Tracheal epithelial cell (primary cell): ENCODE results near the gene ITGAE. TPM values are rescaled to one million over a fixed set of nuclear protein-coding genes. Genes with fewer than 3 reads are reported as not detected.

Experiments used
- total RNA-seq: library from RNA; depleted of rRNA; stranded (reverse); fragments of >200 nt; gene quantifications from 2 replicates; pipeline ENCODE4 v1.2.1, GENCODE V29; 2014

Gene ITGAE
- total RNA-seq: 4.6 and 10.0 TPM in 2 replicates

GRCh38 chr17:3800362-3801271, at the start of gene ITGAE:
ITGAE (minus strand) TSS chr17:3801188; CDS start chr17:3801144, 44 bp downstream.

GRCh38 chr17:3845621-3846436, 44.8 kb upstream of the ITGAE start, which contains the start of gene NCBP3:
NCBP3 (minus strand) TSS chr17:3846246; CDS start chr17:3846223, 23 bp downstream.

GRCh38 chr17:3723556-3724377, 77.2 kb downstream of the ITGAE start, which contains the start of gene HASPIN:
HASPIN (plus strand) TSS chr17:3723903; CDS start chr17:3723936, 33 bp downstream.

GRCh38 chr17:3695723-3696411, 105.1 kb downstream of the ITGAE start, which contains the start of gene P2RX5:
P2RX5 (minus strand) TSS chr17:3696155; CDS start chr17:3696005, 150 bp downstream.

GRCh38 chr17:3668279-3669084, 132.5 kb downstream of the ITGAE start, which contains the start of the genes EMC6 and TAX1BP3:
EMC6 (plus strand) TSS chr17:3668812; CDS start chr17:3669147, 335 bp downstream.
TAX1BP3 (minus strand) TSS chr17:3668578; CDS start chr17:3668526, 52 bp downstream.

Other genes starting within 250 kb of the ITGAE start
- 0.21 and 9.9 TPM in 2 replicates for gene TRPV3, start 243.4 kb downstream of the ITGAE start, total RNA-seq
- gene TRPV1, start 191.8 kb downstream of the ITGAE start, total RNA-seq: 0.72 and 1.3 TPM in 2 replicates
- 7.5 and 7.7 TPM in 2 replicates for gene SHPK, start 164.9 kb downstream of the ITGAE start, total RNA-seq
- gene CTNS, start 164.4 kb downstream of the ITGAE start, total RNA-seq: 16.4 and 28.7 TPM in 2 replicates
- gene TAX1BP3, start 132.6 kb downstream of the ITGAE start, total RNA-seq: 196 and 295 TPM in 2 replicates
- gene EMC6, start 132.4 kb downstream of the ITGAE start, total RNA-seq: 25.3 and 25.4 TPM in 2 replicates
- gene P2RX5, start 105.0 kb downstream of the ITGAE start, total RNA-seq: 2.1 and 3.6 TPM in 2 replicates
- 0.43 and 2.2 TPM in 2 replicates for gene HASPIN, start 77.3 kb downstream of the ITGAE start, total RNA-seq
- gene NCBP3, start 45.1 kb upstream of the ITGAE start, total RNA-seq: 8.5 and 12.5 TPM in 2 replicates
- 3.2 and 5.1 TPM in 2 replicates for gene CAMKK1, start 91.9 kb upstream of the ITGAE start, total RNA-seq
- gene P2RX1, start 115.3 kb upstream of the ITGAE start, total RNA-seq: not detected in 2 replicates
- 0.48 TPM in 1 of 2 replicates, not detected in the other for gene ATP2A3, start 163.2 kb upstream of the ITGAE start, total RNA-seq